ENCODE data around the gene RIMBP2.

Gene RIMBP2

GRCh38 chr12:130714591-130715149 is 1.4 kb downstream of the RIMBP2 start:
- TF ChIP-seq SPI1 (IDR thresholded peaks at IDR 0.05; ENCODE audit: borderline replicate concordance, low read depth) (no peak), POLR2AphosphoS5 (IDR thresholded peaks at IDR 0.05; ENCODE audit: low read depth) (no peak), GABPA (IDR thresholded peaks at IDR 0.05; ENCODE audit: low read depth) (no peak), CTCF (IDR thresholded peaks at IDR 0.05; ENCODE audit: insufficient read depth, low read length) (no peak), REST (IDR thresholded peaks at IDR 0.05; ENCODE audit: insufficient replicate concordance, low read depth) (no peak)
- H3K27me3 ChIP-seq (ENCODE audit: insufficient read depth, poor library complexity, severe bottlenecking): peaks cover 30% of the 10 kb centered on the region
- H3K4me3 ChIP-seq (replicated peaks; ENCODE audit: insufficient read depth, low read length): no peak overlapping the region
- no peak for DNase-seq (ENCODE audit: low read depth in 1 of 2, low spot score in 1 of 2)
- no peak overlapping the region for H3K27ac ChIP-seq (replicated peaks)

GRCh38 chr12:130714091-130714590 is 2.0 kb downstream of the RIMBP2 start:
- Histone ChIP-seq H3K27me3 (ENCODE audit: insufficient read depth, poor library complexity, severe bottlenecking) (peaks cover 30% of the 10 kb centered on the region), H3K27ac (replicated peaks) (no peak overlapping the region)
- no peak for DNase-seq (ENCODE audit: low read depth in 1 of 2, low spot score in 1 of 2)

More at GRCh38 chr12:130714091-130714590, 2.0 kb downstream of the RIMBP2 start:
- TF ChIP-seq CTCF (IDR thresholded peaks at IDR 0.05; ENCODE audit: insufficient read depth, low read length): no peak
- TF ChIP-seq POLR2AphosphoS5 (IDR thresholded peaks at IDR 0.05; ENCODE audit: low read depth): no peak
- no peak for TF ChIP-seq GABPA (IDR thresholded peaks at IDR 0.05; ENCODE audit: low read depth)
- no peak for TF ChIP-seq SPI1 (IDR thresholded peaks at IDR 0.05; ENCODE audit: borderline replicate concordance, low read depth)
- no peak for TF ChIP-seq REST (IDR thresholded peaks at IDR 0.05; ENCODE audit: insufficient replicate concordance, low read depth)
- no peak overlapping the region for H3K4me3 ChIP-seq (replicated peaks; ENCODE audit: insufficient read depth, low read length)

Measured in HL-60 (cell line).